Stomach (tissue), 4 donors: ENCODE results near the gene PCDHA8.
A peak's percentile ranks its signal among the peaks of the same experiment; 100 is the strongest.

Experiments
- CTCF ChIP-seq, 7 experiments: fragments of 450-650 bp in 4 of 7; fragments of 200-600 bp in 3 of 7; sonication (generic) in 3 of 7; IDR thresholded peaks; one replicate each; pipeline ENCODE4 v1.5.1; 2016 to 2019; ENCODE audit warnings: antibody characterized with exemption in 7 of 7, control low read depth in 2 of 7, mild to moderate bottlenecking in 1 of 7
- EP300 ChIP-seq: sonication (generic); formaldehyde crosslinking; IDR thresholded peaks from one replicate; pipeline ENCODE4 v1.6.1; 2017; ENCODE audit warnings: antibody characterized with exemption
- POLR2A ChIP-seq, 4 donors: fragments of 450-650 bp; IDR thresholded peaks; one replicate each; pipeline ENCODE4 v1.6.1; 2016; ENCODE audit warnings: antibody characterized with exemption in 4 of 4, control low read depth in 2 of 4, mild to moderate bottlenecking in 1 of 4, moderate library complexity in 1 of 4
- POLR2AphosphoS5 ChIP-seq, 3 donors: sonication (generic); formaldehyde crosslinking; IDR thresholded peaks; one replicate each; pipeline ENCODE4 v1.6.1; 2016; ENCODE audit warnings: antibody characterized with exemption in 3 of 3

- TF ChIP-seq POLR2AphosphoS5 (IDR thresholded peaks at IDR 0.05) (no peak), CTCF (IDR thresholded peaks at IDR 0.05) (peak in 2 of 7 experiments; percentile 27 to 28), POLR2A (IDR thresholded peaks at IDR 0.05) (no peak), EP300 (no peak)
These were observed 33.9 kb upstream of the PCDHA8 start, which contains the start of gene PCDHA4 for GRCh38 chr5:140806834-140807775.
